ENCODE results near the gene FBXO44. TPM values are rescaled to one million over a fixed set of nuclear protein-coding genes. Genes with fewer than 3 reads are reported as not detected.

Gene FBXO44
- total RNA-seq, 1 experiment from 2014 or later: 24.5 TPM

DNA sequence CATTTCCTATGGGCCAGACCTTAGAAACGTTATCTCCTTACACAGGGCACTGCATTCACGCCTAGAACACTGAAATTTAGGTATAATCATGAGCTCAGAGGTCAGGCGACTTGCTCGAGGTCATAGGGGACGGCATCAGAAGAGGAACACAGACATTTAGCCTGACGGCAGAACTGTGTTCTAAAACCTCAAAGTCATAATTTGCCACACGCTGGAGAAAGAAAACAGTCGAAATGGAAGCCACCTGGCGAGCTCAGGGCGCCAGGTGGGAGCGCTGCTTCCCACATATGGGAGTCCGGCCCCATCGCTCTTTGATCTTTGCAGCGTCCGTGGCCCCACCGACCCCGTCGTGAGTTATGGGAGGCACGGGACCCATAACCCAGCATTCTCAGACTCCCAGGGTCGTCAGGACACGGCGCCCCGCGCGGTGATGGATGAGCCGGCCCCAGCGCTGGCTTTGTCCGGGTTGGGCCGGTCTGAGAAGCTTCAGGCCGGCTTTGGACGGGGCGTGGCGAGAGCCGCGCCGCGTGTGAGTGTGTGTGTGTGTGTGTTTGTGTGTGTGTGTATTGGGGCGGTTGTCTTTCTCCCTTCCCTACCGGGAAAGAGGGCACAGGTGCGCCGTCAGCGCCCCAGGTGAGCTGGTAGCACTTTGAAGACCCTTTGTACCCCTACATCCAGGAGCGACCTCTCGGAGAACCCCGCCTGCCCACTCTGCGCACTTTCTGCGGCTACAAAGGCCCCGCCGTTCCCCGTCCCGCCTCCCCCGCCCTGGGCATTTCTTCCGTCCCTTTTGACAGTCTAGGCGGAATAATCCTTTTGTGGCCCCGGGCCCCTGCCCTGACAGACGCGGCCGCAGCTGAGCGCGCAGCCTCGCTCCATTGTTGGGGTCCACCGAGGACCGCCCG, 36.0 kb downstream of the FBXO44 start:
- Histone ChIP-seq H3K4me1 (ENCODE audit: insufficient read depth, low read length) (peaks cover 10% of the 10 kb centered on the region; the same call in 1 of the 2 replicates), H3K14ac (ENCODE audit: insufficient read depth, low read length) (peak overlapping the region; percentile 98), H3K27ac (ENCODE audit: insufficient read length, low read depth, low read length) (peak overlapping the region; percentile 94), H3K23ac (ENCODE audit: insufficient read length, low read depth, low read length) (peak overlapping the region; percentile 95), H3K79me2 (ENCODE audit: insufficient read depth, low read length) (peaks cover 29% of the 10 kb centered on the region; the same call in 1 of the 2 replicates), H4K5ac (ENCODE audit: insufficient read length, low read depth, low read length) (peak overlapping the region; percentile 99), H3K4ac (ENCODE audit: low read depth, low read length) (peak overlapping the region; percentile 57), H3K9me3 (ENCODE audit: control insufficient read depth, low read depth, low read length) (no peaks in the 10 kb centered on the region), H3K56ac (ENCODE audit: insufficient read length, low read depth, low read length) (peak overlapping the region; percentile 98), H2AFZ (ENCODE audit: low read length) (no peak overlapping the region), H2BK20ac (ENCODE audit: low read depth, low read length, poor library complexity, severe bottlenecking) (no peak overlapping the region), H4K91ac (ENCODE audit: insufficient read length, low read depth, low read length) (peak overlapping the region; percentile 94), H3K79me1 (ENCODE audit: insufficient read depth, low read depth, low read length, poor library complexity, severe bottlenecking) (no peaks in the 10 kb centered on the region), H3K23me2 (ENCODE audit: insufficient read length, low read depth, low read length, poor library complexity, severe bottlenecking) (peaks cover 20% of the 10 kb centered on the region), H3K4me2 (ENCODE audit: insufficient read depth, insufficient read length, low read length) (peak overlapping the region; percentile 99), H2BK120ac (ENCODE audit: low read depth, low read length, poor library complexity, severe bottlenecking) (peak overlapping the region; percentile 83), H4K8ac (replicated peaks; ENCODE audit: insufficient read length, low read depth, low read length) (peak overlapping the region; percentile 99), H3K9ac (ENCODE audit: extremely low read depth, insufficient read length, low read length) (peak overlapping the region; percentile 100), H2BK12ac (ENCODE audit: insufficient read length, low read depth, low read length) (peak overlapping the region; percentile 97), H2BK15ac (ENCODE audit: low read depth, low read length) (no peak overlapping the region), H3K18ac (ENCODE audit: insufficient read length, low read depth, low read length) (peak overlapping the region; percentile 78), H3K27me3 (ENCODE audit: insufficient read depth, low read length) (no peaks in the 10 kb centered on the region; the same call in 1 of the 2 replicates), H3T11ph (ENCODE audit: low read length) (no peak overlapping the region), H2BK5ac (ENCODE audit: insufficient read length, low read length) (peak overlapping the region; percentile 92), H2AK5ac (ENCODE audit: insufficient read length, low read length) (peak overlapping the region; percentile 83), H4K20me1 (ENCODE audit: control insufficient read depth, insufficient read depth, insufficient read length) (no peaks in the 10 kb centered on the region)
- no peak for TF ChIP-seq CTCF (conservative IDR thresholded peaks at IDR 0.05)
- no CpG with 5 or more reads among the region's 64 CpGs for WGBS (ENCODE audit: extremely low coverage, insufficient read length, low lambda C conversion rate)
- peaks cover 10% of the 10 kb centered on the region for H3K27me3 Mint-ChIP-seq (ENCODE audit: low read depth)
- no peaks in the 10 kb centered on the region for H3K9me3 Mint-ChIP-seq
- H3K36me3 Mint-ChIP-seq (ENCODE audit: insufficient read depth in 1 of 3, low read depth in 3 of 3): peaks cover 7 to 21% (median 12%) of the 10 kb centered on the region in 3 experiments; a peak in 6 of 7 replicates
- peak overlapping the region; percentile 86 to 97 (median 95) for H3K27ac Mint-ChIP-seq
- no peak for DNase-seq
- peak overlapping the region; percentile 94 to 97 for H3K4me3 Mint-ChIP-seq
- peaks cover 49 to 69% of the 10 kb centered on the region in 2 experiments for H3K4me1 Mint-ChIP-seq

All from H9 (cell line).